Right lobe of liver (tissue), 4 donors: ENCODE data around the gene DSCAM.

ENCODE experiments used
- POLR2A ChIP-seq: fragments of 450-650 bp; IDR thresholded peaks from one replicate; pipeline ENCODE4 v1.6.1; 2017; ENCODE audit warnings: antibody characterized with exemption, mild to moderate bottlenecking
- TF ChIP-seq, protein P1 (sequence below), 4 donors: fragments of 200-600 bp in 3 of 4; fragments of 450-650 bp in 1 of 4; IDR thresholded peaks; one replicate each; pipeline versions ENCODE4 v1.5.1 to v1.8.0; 2016 to 2022; ENCODE audit warnings: antibody characterized with exemption in 4 of 4, mild to moderate bottlenecking in 2 of 4
- donor health status: DM: no; HTN: no; CAD: no.
- donor health status: DM: no; HTN: no; CAD: no.
- donor health status: DM: no; HTN: yes; CAD: no.

- TF ChIP-seq, protein P1, sequence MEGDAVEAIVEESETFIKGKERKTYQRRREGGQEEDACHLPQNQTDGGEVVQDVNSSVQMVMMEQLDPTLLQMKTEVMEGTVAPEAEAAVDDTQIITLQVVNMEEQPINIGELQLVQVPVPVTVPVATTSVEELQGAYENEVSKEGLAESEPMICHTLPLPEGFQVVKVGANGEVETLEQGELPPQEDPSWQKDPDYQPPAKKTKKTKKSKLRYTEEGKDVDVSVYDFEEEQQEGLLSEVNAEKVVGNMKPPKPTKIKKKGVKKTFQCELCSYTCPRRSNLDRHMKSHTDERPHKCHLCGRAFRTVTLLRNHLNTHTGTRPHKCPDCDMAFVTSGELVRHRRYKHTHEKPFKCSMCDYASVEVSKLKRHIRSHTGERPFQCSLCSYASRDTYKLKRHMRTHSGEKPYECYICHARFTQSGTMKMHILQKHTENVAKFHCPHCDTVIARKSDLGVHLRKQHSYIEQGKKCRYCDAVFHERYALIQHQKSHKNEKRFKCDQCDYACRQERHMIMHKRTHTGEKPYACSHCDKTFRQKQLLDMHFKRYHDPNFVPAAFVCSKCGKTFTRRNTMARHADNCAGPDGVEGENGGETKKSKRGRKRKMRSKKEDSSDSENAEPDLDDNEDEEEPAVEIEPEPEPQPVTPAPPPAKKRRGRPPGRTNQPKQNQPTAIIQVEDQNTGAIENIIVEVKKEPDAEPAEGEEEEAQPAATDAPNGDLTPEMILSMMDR (IDR thresholded peaks at IDR 0.05), result no peak
- TF ChIP-seq POLR2A, result no peak
Observed at GRCh38 chr21:40118527-40118926, 728.4 kb downstream of the DSCAM start.
